ENCODE results near the gene CPA5. TPM values are rescaled to one million over a fixed set of nuclear protein-coding genes. Genes with fewer than 3 reads are reported as not detected.

Gene CPA5
- total RNA-seq, 2 experiments from 2014 or later: 3.4 to 4.0 TPM

DNA sequence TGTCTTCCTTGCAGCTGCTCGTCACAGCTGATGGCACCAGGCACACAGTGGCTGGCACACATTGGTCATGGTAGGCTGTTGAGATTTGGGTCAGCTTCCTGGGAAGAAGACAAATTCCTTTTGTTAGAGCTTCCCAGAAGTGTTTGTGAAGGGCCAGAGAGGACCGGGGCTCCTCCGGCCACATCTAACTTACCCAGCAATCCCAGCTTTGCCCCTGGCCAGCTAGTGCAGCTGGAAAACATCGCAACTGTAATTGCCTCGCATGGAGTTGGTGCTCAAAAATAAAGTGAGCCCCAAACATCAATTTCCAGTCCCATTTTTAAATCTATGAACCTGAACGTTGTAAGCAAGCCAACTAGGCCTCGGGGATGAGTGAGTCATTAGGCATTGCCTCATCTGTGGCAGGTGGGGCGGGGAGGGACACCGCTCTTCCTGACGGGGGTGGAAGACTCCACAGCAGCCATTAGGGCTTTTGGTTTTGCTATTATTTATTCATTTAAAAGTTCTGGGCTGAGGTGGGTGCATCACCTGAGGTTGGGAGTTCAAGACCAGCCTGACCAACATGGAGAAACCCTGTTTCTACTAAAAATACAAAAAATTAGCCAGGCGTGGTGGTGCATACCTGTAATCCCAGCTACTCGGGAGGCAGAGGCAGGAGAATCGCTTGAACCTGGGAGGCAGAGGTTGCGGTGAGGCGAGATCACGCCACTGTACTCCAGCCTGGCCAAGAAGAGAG is 12.4 kb downstream of the CPA5 start:
- Mint-ChIP-seq H3K4me1 (no peaks in the 10 kb centered on the region), H3K27ac (no peak overlapping the region), H3K36me3 (no peaks in the 10 kb centered on the region), H3K9me3 (ENCODE audit: low read depth) (peaks cover 6% of the 10 kb centered on the region), H3K4me3 (no peak overlapping the region), H3K27me3 (no peaks in the 10 kb centered on the region)
- no peak for ATAC-seq
- DNase-seq: no peak
- CTCF ChIA-PET: no interaction called here

DNA sequence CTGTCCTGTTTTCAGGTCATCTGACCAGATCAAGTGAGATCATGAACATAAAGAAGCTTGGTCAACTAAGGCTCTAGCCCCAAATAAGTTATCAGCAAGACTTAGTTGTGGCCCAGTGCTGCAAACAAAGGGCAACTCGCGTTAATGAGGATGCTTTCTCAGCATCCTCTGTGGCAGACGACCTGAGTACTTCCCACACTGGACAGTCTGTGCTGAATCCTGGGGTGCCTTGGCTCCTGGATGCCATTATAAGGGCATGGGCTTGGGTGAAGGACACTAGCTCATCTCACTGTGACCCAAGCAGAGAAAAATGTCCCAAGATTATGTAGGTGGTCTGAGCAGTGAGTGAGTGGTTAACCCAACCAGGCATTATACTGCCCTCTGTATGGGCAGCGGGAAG is 13.9 kb downstream of the CPA5 start:
- CTCF ChIA-PET: no interaction called here
- no peak for ATAC-seq
- Mint-ChIP-seq H3K4me3 (no peak overlapping the region), H3K27ac (no peak overlapping the region), H3K36me3 (no peaks in the 10 kb centered on the region), H3K4me1 (peaks cover 3% of the 10 kb centered on the region), H3K9me3 (ENCODE audit: low read depth) (peaks cover 6% of the 10 kb centered on the region), H3K27me3 (no peaks in the 10 kb centered on the region)
- no peak for DNase-seq

DNA sequence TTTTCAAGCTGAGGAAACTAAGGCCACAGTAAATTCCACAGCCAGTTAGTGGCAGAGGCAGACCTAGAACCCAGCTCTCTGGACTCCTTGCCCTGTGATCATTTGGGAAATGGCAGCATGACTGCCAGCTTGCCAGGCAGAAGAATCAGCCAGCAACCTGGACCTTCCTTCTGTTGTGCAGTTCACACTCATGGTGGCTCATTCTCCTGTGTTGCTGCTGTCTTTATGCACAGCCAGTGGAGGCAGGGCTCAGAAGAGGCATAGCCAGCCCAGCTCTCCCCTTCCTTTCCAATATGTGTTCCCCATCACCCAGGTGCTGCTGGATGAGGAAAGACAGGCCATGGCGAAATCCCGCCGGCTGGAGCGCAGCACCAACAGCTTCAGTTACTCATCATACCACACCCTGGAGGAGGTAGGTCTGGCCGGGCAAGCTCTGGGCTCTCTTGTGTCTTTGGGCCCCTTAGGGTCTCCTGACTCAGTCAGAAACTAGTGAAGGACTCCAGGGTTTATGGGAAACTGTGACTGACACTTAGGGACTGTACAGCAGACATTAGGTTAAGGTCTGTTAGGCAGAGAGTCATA is 14.8 kb downstream of the CPA5 start:
- no peak for DNase-seq
- no peak for ATAC-seq
- Mint-ChIP-seq H3K27me3 (no peaks in the 10 kb centered on the region), H3K4me3 (no peak overlapping the region), H3K9me3 (ENCODE audit: low read depth) (peaks cover 6% of the 10 kb centered on the region), H3K27ac (no peak overlapping the region), H3K4me1 (peaks cover 5% of the 10 kb centered on the region), H3K36me3 (no peaks in the 10 kb centered on the region)
- CTCF ChIA-PET: no interaction called here

DNA sequence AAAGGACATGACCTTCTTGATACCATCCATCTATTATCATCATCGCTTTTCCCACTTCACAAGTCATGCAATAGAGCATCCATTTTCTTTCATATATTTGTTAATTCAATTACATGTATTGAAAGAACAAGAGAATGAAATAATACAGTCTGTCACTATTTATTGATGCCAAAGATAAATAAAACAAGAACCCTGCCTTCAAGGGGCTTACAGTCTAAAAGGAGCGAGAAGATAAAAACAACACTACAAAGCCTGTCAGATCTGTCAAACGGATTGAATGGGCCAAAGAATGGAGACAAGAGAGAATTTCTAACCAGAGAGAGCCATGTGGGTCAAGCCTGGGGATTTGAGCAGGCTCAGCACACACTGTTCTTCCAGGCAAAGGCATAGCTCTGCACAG is 15.9 kb downstream of the CPA5 start:
- H3K4me3 Mint-ChIP-seq: no peak overlapping the region
- no peaks in the 10 kb centered on the region for H3K36me3 Mint-ChIP-seq
- no peaks in the 10 kb centered on the region for H3K27me3 Mint-ChIP-seq
- H3K9me3 Mint-ChIP-seq (ENCODE audit: low read depth): peaks cover 6% of the 10 kb centered on the region
- ATAC-seq (no peak), DNase-seq (no peak)
- no peak overlapping the region for H3K27ac Mint-ChIP-seq
- CTCF ChIA-PET: no interaction called here
- H3K4me1 Mint-ChIP-seq: peaks cover 9% of the 10 kb centered on the region

DNA sequence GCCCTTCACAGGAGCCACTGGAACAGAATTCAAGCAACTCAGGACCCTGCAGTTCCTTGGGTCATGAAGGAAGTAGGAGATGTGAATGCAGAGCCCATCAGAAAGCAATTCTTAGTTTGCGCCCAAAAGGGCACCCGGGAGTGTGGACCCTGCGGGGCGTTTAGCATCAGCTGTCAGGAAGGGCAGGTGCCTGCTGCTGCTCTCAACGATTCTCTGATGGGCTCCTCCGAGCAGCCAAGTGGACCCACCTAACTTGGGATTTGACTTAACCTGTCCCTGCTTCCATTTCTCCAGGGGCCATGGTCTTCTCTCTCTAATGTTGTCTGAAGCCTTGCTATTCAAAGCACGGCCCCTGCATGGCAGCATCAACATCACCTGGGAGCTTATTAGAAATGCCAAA is 17.1 kb downstream of the CPA5 start:
- CTCF ChIA-PET: no interaction called here
- Mint-ChIP-seq H3K27ac (no peak overlapping the region), H3K36me3 (no peaks in the 10 kb centered on the region), H3K4me1 (peaks cover 13% of the 10 kb centered on the region), H3K27me3 (no peaks in the 10 kb centered on the region), H3K9me3 (ENCODE audit: low read depth) (peaks cover 6% of the 10 kb centered on the region), H3K4me3 (no peak overlapping the region)
- DNase-seq: no peak
- ATAC-seq: no peak

DNA sequence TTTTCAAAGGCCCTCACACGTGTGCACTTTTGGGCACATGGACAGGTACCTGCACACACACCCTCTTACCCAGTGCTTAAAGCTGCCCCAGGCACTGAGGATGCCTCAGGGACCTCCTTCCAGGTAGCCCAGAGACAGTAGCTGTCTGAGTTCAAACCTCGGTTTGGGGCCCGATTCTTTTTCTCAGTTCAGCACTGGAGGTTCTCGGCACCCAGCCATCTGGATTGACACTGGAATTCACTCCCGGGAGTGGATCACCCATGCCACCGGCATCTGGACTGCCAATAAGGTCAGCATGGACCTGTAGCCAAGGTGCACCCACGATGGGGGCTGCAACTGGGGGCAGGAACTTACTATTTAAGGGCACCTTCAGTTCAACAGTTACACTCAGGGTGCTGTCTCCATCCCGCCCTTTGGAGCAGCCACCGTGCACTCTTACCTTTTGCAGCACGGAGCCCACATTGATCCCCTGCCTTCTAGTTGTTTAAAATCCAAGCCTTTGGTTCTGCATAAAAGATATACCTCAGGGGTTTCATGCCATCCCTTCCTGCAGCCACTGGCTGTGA is 17.7 kb downstream of the CPA5 start:
- Mint-ChIP-seq H3K27me3 (no peaks in the 10 kb centered on the region), H3K9me3 (ENCODE audit: low read depth) (peaks cover 6% of the 10 kb centered on the region), H3K4me1 (peaks cover 18% of the 10 kb centered on the region), H3K4me3 (no peak overlapping the region), H3K36me3 (no peaks in the 10 kb centered on the region), H3K27ac (no peak overlapping the region)
- DNase-seq: no peak
- no peak for ATAC-seq
- CTCF ChIA-PET: no interaction called here

DNA sequence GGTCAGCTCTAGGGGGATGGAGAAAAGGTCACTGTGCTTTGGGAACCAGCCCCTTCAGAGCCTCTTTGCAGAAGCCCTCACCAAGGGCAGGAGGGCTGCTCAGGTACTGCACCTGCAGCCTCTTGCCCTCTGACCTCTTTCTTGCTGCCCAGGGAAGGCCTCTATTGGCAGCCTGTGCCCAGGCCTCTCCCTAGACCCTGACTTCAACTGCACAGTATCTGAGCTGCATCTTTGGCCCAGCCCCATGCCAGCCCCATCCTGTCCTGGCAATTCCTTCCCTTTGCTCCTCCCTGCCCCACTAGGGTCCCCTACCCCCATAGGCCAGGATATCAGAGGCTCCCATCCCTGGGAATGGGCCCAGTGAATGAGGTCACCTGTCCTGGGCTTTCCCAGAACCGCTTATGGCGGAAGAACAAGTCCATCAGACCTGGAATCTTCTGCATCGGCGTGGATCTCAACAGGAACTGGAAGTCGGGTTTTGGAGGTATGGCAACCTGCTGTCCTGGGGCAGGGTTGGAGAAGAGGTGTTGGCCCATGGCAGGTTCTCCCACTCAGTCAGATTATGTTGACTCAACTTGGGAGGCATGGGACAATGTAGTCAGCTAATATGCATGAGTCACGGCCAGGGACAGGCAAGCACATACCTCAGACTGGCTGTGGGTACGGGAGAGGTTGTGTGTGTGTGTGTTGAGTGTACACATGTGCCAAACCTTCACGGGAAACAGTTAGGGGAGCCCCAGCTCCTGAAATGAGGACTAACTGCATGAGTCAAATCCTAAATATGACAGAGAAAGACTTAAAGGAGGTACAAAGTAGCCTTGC is 18.6 kb downstream of the CPA5 start:
- peak; percentile 48 for DNase-seq
- Mint-ChIP-seq H3K36me3 (no peaks in the 10 kb centered on the region), H3K4me1 (peaks cover 26% of the 10 kb centered on the region), H3K27me3 (no peaks in the 10 kb centered on the region), H3K4me3 (no peak overlapping the region), H3K27ac (no peak overlapping the region), H3K9me3 (ENCODE audit: low read depth) (peaks cover 6% of the 10 kb centered on the region)
- CTCF ChIA-PET: no interaction called here
- ATAC-seq: peak; percentile 21

DNA sequence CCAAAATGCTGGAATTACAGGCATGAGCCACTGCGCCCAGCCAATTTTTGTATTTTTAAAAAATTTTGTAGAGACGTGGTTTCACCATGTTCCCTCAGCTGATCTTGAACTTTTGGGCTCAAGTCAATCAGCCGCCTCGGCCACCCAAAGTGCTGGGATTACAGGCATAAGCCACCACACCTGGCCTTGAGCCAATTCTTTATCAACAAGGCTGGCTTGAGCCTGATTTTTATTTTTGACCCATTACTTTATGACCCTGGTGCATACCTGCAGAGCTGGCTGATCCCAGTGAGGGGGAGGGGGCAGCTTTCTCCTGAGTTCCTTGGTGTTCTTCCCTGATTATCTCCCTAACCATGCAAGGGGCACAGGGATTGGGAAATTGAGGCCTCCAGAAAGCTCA is 19.8 kb downstream of the CPA5 start:
- Mint-ChIP-seq H3K4me1 (peaks cover 38% of the 10 kb centered on the region), H3K9me3 (ENCODE audit: low read depth) (peaks cover 4% of the 10 kb centered on the region), H3K27me3 (no peaks in the 10 kb centered on the region), H3K4me3 (no peak overlapping the region), H3K27ac (no peak overlapping the region), H3K36me3 (no peaks in the 10 kb centered on the region)
- no peak for DNase-seq
- no peak for ATAC-seq
- CTCF ChIA-PET: no interaction called here

DNA sequence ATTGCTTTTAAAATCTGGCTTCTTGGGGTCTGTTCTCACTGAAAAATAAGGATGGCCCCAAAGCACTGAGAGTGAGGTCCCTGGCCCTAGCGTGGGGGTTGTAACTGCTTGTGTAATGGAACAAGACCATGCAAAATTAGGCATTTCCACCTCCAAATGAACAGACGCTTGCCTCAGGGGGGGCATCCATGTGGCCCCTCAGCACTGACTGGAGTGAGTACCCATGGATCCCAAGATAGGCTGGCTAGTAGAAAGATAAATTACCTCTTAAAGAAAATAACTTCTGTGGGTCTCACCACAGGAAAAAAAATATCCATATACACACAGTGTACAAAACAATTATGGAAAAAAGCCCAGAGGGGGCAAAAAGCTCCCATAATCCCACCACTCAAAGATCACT is 20.5 kb downstream of the CPA5 start:
- CTCF ChIA-PET: interaction anchor here (0.6 kb wide), 1 partner anchor 420 kb away, joined by 3 read pairs; no protein-coding TSS in a partner anchor
- H3K27me3 Mint-ChIP-seq: no peaks in the 10 kb centered on the region
- no peak overlapping the region for H3K4me3 Mint-ChIP-seq
- H3K36me3 Mint-ChIP-seq: no peaks in the 10 kb centered on the region
- DNase-seq (no peak), ATAC-seq (no peak)
- H3K9me3 Mint-ChIP-seq (ENCODE audit: low read depth): no peaks in the 10 kb centered on the region
- no peak overlapping the region for H3K27ac Mint-ChIP-seq
- H3K4me1 Mint-ChIP-seq: peaks cover 42% of the 10 kb centered on the region

DNA sequence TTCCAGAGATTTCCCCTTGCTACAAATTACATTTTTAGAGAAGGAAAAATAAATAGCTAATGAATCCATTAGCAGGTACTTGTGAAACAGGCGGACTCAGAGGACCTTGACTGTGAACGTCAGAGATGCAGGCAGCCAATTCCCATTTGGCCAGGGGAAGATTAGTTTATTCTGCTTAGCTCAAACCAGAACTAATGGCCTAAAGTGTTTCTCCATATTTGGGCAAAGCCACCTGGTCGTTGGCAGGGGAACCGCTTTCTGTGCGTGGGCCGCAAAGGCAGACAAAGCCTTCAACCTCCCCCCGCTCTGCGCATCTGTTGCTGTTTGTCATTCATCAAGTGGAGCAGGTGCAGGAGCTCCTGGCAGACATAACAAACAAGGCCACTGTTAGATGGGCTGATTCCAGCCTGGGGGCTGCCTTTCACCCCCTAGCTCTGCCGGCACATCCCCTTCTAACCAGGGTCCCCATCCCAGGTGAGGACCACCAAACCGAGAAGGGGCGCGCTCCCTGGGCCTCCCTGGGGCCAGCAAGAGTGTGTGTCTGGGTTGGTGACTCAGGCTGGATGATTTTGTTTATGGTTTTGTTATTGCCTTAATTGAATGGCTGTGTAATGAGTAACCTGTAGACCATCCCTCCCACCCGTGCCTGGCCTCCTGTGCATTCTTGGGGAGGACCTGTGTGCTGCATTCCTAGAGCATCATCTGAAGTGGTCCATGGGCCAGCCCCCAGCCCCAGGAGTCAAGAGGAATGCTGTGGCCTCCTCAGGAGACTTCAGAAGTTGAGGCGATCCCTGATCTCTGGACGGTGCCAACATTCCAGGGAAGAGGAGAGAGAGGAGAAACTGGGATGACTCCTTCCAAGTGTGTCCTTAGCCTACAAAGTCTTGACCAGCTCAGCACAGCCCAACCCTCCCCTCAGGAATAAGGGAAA is 21.2 kb downstream of the CPA5 start:
- Mint-ChIP-seq H3K27me3 (no peaks in the 10 kb centered on the region), H3K27ac (peak overlapping the region; percentile 42), H3K4me1 (peaks cover 42% of the 10 kb centered on the region), H3K4me3 (peak overlapping the region; percentile 65), H3K36me3 (no peaks in the 10 kb centered on the region), H3K9me3 (ENCODE audit: low read depth) (no peaks in the 10 kb centered on the region)
- CTCF ChIA-PET: interaction anchor here (0.6 kb wide), 1 partner anchor 420 kb away, joined by 3 read pairs; no protein-coding TSS in a partner anchor
- DNase-seq (no peak), ATAC-seq (no peak)

DNA sequence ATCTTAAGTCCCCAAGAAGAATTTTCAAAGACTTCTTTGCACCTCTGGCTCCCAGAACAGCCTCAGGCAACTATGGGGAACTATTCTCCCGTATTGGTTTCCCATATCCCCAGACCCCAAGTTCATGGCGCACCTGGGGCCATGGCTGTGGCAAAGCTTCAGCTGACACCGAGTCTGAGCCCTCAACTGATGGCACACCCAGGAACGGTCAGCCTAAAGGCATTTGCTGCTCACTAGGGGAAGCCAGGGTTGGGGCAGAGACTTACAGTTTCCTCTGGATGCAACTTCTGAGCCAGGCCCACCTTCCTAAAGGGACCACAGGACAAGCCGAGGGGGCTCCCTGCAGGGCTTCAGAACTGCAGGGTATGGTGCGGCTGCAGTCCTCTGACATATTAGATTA is 21.9 kb downstream of the CPA5 start:
- H3K27me3 Mint-ChIP-seq: no peaks in the 10 kb centered on the region
- H3K4me3 Mint-ChIP-seq: peak overlapping the region; percentile 65
- H3K9me3 Mint-ChIP-seq (ENCODE audit: low read depth): no peaks in the 10 kb centered on the region
- CTCF ChIA-PET: no interaction called here
- peaks cover 42% of the 10 kb centered on the region for H3K4me1 Mint-ChIP-seq
- no peaks in the 10 kb centered on the region for H3K36me3 Mint-ChIP-seq
- DNase-seq (no peak), ATAC-seq (no peak)
- no peak overlapping the region for H3K27ac Mint-ChIP-seq

DNA sequence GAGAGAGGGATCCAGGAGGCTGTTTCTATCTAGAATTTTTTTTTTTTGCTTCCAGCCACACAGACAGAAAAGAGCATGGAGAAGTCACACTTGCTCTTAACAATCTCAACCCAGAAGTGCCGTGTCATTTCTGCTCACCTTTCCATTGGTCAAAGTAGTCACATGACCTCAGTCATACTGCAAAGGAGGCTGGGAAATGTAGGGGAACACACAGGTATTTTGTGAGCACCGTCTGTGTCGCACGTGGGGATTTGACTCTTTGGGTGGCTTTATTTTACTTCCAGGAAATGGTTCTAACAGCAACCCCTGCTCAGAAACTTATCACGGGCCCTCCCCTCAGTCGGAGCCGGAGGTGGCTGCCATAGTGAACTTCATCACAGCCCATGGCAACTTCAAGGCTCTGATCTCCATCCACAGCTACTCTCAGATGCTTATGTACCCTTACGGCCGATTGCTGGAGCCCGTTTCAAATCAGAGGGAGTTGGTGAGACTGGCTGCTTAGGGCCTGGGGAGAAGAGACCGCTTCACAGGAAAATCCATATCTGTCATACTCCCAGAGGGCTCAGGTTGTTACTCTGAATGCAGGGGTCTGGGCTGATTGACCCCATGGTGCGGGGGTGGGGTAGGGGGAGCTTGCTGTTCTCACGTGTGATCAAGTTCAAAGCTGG is 22.6 kb downstream of the CPA5 start:
- Mint-ChIP-seq H3K27ac (peak overlapping the region; percentile 77), H3K4me1 (peaks cover 42% of the 10 kb centered on the region), H3K27me3 (peaks cover 2% of the 10 kb centered on the region), H3K9me3 (ENCODE audit: low read depth) (no peaks in the 10 kb centered on the region), H3K36me3 (no peaks in the 10 kb centered on the region), H3K4me3 (peak overlapping the region; percentile 65)
- DNase-seq (peak; percentile 59), ATAC-seq (peak; percentile 69)
- CTCF ChIA-PET: no interaction called here

Measured in activated CD8-positive, alpha-beta memory T cell treated with anti-CD3 and anti-CD28 coated beads, Interleukin-2, amount 10 ng/mL, durations not matched to agents 7 days and 5 days (primary cell).